H1 (cell line): ENCODE data around the gene F7. TPM values are rescaled to one million over a fixed set of nuclear protein-coding genes. Genes with fewer than 3 reads are reported as not detected.
A peak's percentile ranks its signal among the peaks of the same experiment; 100 is the strongest.

Source experiments
- CTCF ChIA-PET: fragments of 300-600 bp; sonication (Branson Sonifier 250); formaldehyde crosslinking; loops from one replicate; lab custom pipeline; 2021; ENCODE audit not compliant: partially characterized antibody; lab: Charles Lee
- POLR2A ChIA-PET: fragments of 300-600 bp; sonication (Branson Sonifier 250); formaldehyde crosslinking; loops from one replicate; lab custom pipeline; 2021; ENCODE audit warnings: inconsistent platforms; ENCODE audit not compliant: partially characterized antibody; lab: Charles Lee
- DNase-seq, 2 experiments: peaks; one replicate each; pipeline versions ENCODE4 v3.0.0 to v3.0.0-alpha.2; 2010 to 2022; ENCODE audit warnings: low spot score in 2 of 2, low read depth in 1 of 2, mixed read lengths in 1 of 2
- FAIRE-seq: peaks from 2 replicates; lab custom pipeline; 2011; peaks lifted over from hg19 to GRCh38; lab: Jason Lieb, UNC
- H2AFZ ChIP-seq: 2 replicates; pipeline ENCODE4 v1.8.1; 2012; ENCODE audit warnings: low read length, inconsistent platforms
- H2AK5ac ChIP-seq: 2 replicates; pipeline ENCODE4 v1.6.1; 2013; ENCODE audit warnings: low read depth, low read length
- H2BK120ac ChIP-seq: replicated peaks from 2 replicates; pipeline ENCODE3; 2013; ENCODE audit warnings: low read depth, low read length, inconsistent platforms
- H2BK12ac ChIP-seq: 2 replicates; pipeline ENCODE4 v1.6.1; 2013; ENCODE audit warnings: low read depth, low read length
- H2BK15ac ChIP-seq: 2 replicates; pipeline ENCODE4 v1.6.1; 2013; ENCODE audit warnings: low read length
- H2BK20ac ChIP-seq: 2 replicates; pipeline ENCODE4 v1.6.1; 2013; ENCODE audit warnings: low read length
- H2BK5ac ChIP-seq: 2 replicates; pipeline ENCODE4 v1.6.1; 2013; ENCODE audit warnings: low read depth, low read length
- H3K14ac ChIP-seq: 2 replicates; pipeline ENCODE4 v1.6.1; 2013; ENCODE audit warnings: inconsistent platforms; ENCODE audit not compliant: insufficient read length
- H3K18ac ChIP-seq: 2 replicates; pipeline ENCODE4 v1.6.1; 2013; ENCODE audit warnings: low read length; ENCODE audit errors: extremely low read depth
- H3K23ac ChIP-seq: 2 replicates; pipeline ENCODE4 v1.6.1; 2013; ENCODE audit warnings: inconsistent platforms; ENCODE audit not compliant: insufficient read length
- H3K23me2 ChIP-seq: 2 replicates; pipeline ENCODE4 v1.6.1; 2013; ENCODE audit warnings: low read depth, low read length
- H3K27ac ChIP-seq: 2 replicates; pipeline ENCODE4 v1.6.1; 2011; ENCODE audit warnings: low read depth, low read length, inconsistent platforms
- H3K27me3 ChIP-seq, 4 experiments: replicated peaks in 1 of 4; 1 replicate in 1 of 4; 2 replicates in 3 of 4; pipeline versions ENCODE4 v1.6.1 to v1.8.1; 2011 to 2013; ENCODE audit warnings: low read length in 3 of 4, mild to moderate bottlenecking in 3 of 4, inconsistent platforms in 2 of 4, mixed read lengths in 2 of 4, moderate library complexity in 1 of 4; ENCODE audit not compliant: control insufficient read depth in 3 of 4, insufficient read depth in 3 of 4; ENCODE audit errors: extremely low read depth in 1 of 4
- H3K36me3 ChIP-seq, 4 experiments: 2 replicates each; pipeline versions ENCODE4 v1.6.1 to v1.8.1; 2011 to 2013; ENCODE audit warnings: mild to moderate bottlenecking in 4 of 4, low read length in 3 of 4, moderate library complexity in 2 of 4, control low read depth in 1 of 4, inconsistent platforms in 1 of 4; ENCODE audit not compliant: insufficient read depth in 4 of 4, control insufficient read depth in 2 of 4
- H3K4ac ChIP-seq: replicated peaks from 2 replicates; pipeline ENCODE3; 2013; ENCODE audit warnings: low read length, low read depth, mixed read lengths, inconsistent platforms; ENCODE audit not compliant: insufficient read length
- H3K4me1 ChIP-seq, 4 experiments: replicated peaks in 1 of 4; 1 replicate in 1 of 4; 2 replicates in 3 of 4; pipeline versions ENCODE4 v1.6.1 to v1.8.1; 2011 to 2013; ENCODE audit warnings: low read length in 3 of 4, inconsistent platforms in 2 of 4, mixed read lengths in 1 of 4; ENCODE audit not compliant: insufficient read depth in 4 of 4, control insufficient read depth in 3 of 4
- H3K4me2 ChIP-seq, 2 experiments: 2 replicates each; pipeline versions ENCODE4 v1.6.1 to v1.8.1; 2011 to 2013; ENCODE audit warnings: low read depth in 2 of 2, low read length in 2 of 2, control low read depth in 1 of 2, inconsistent platforms in 1 of 2, mild to moderate bottlenecking in 1 of 2; ENCODE audit not compliant: insufficient read depth in 1 of 2
- H3K4me3 ChIP-seq, 4 experiments: fragments of 200-600, 300-600 bp in 1 of 4; sonication (generic), shearing (Covaris generic), sonication (Bioruptor Twin) in 1 of 4; 2 replicates each; pipeline versions ENCODE4 v1.5.1 to v1.8.1; 2011 to 2016; ENCODE audit warnings: low read length in 4 of 4, low read depth in 3 of 4, control low read depth in 2 of 4, inconsistent platforms in 2 of 4, mild to moderate bottlenecking in 2 of 4, mixed read lengths in 1 of 4, moderate library complexity in 1 of 4; ENCODE audit not compliant: insufficient read depth in 2 of 4; ENCODE audit errors: extremely low read depth in 1 of 4
- H3K56ac ChIP-seq: replicated peaks from 2 replicates; pipeline ENCODE3; 2013; ENCODE audit warnings: low read depth, mild to moderate bottlenecking, mixed read lengths, low read length, inconsistent platforms; ENCODE audit not compliant: insufficient read length
- H3K79me1 ChIP-seq: 2 replicates; pipeline ENCODE4 v1.6.1; 2013; ENCODE audit warnings: low read depth, low read length, control low read depth
- H3K79me2 ChIP-seq, 2 experiments: 2 replicates each; pipeline versions ENCODE4 v1.6.1 to v1.8.1; 2012 to 2013; ENCODE audit warnings: low read length in 2 of 2, mild to moderate bottlenecking in 2 of 2, inconsistent platforms in 1 of 2; ENCODE audit not compliant: insufficient read depth in 2 of 2, control insufficient read depth in 1 of 2
- H3K9ac ChIP-seq, 4 experiments: replicated peaks in 1 of 4; 1 replicate in 1 of 4; 2 replicates in 3 of 4; pipeline versions ENCODE4 v1.6.1 to v1.8.1; 2011 to 2013; ENCODE audit warnings: low read depth in 3 of 4, low read length in 3 of 4, control low read depth in 2 of 4, mild to moderate bottlenecking in 2 of 4, moderate library complexity in 2 of 4, inconsistent platforms in 1 of 4; ENCODE audit errors: extremely low read depth in 1 of 4
- H3K9me3 ChIP-seq, 2 experiments: 2 replicates each; pipeline versions ENCODE4 v1.6.1 to v1.8.1; 2012 to 2013; ENCODE audit warnings: mild to moderate bottlenecking in 2 of 2, moderate library complexity in 2 of 2, control low read depth in 1 of 2, inconsistent platforms in 1 of 2, low read depth in 1 of 2, low read length in 1 of 2, mixed read lengths in 1 of 2; ENCODE audit not compliant: insufficient read depth in 2 of 2
- H4K20me1 ChIP-seq, 2 experiments: replicated peaks in 1 of 2; 2 replicates each; pipeline versions ENCODE3 to v1.8.1; 2011 to 2013; ENCODE audit warnings: inconsistent platforms in 2 of 2, low read length in 2 of 2, mild to moderate bottlenecking in 1 of 2; ENCODE audit not compliant: insufficient read depth in 2 of 2, control insufficient read depth in 1 of 2
- H4K5ac ChIP-seq: 2 replicates; pipeline ENCODE4 v1.6.1; 2013; ENCODE audit warnings: low read length, low read depth, mixed read lengths, inconsistent platforms; ENCODE audit not compliant: insufficient read length
- H4K8ac ChIP-seq: 2 replicates; pipeline ENCODE4 v1.8.0; 2013; ENCODE audit warnings: mild to moderate bottlenecking, moderate library complexity, low read length, inconsistent platforms; ENCODE audit not compliant: insufficient read depth; ENCODE audit errors: extremely low read depth
- H4K91ac ChIP-seq: replicated peaks from 2 replicates; pipeline ENCODE3; 2013; ENCODE audit warnings: low read length, mixed read lengths, inconsistent platforms; ENCODE audit not compliant: insufficient read length
- BCL11A ChIP-seq, 2 experiments: IDR thresholded peaks; one replicate each; pipeline ENCODE4 v1.6.1; 2011; ENCODE audit warnings: low read depth in 2 of 2, low read length in 2 of 2, mild to moderate bottlenecking in 2 of 2
- CEBPB ChIP-seq: IDR thresholded peaks from 2 replicates; pipeline ENCODE4 v1.6.1; 2012; ENCODE audit warnings: low read depth, low read length
- HDAC2 ChIP-seq, 2 experiments: fragments of 300-600 bp in 1 of 2; sonication (generic) in 1 of 2; IDR thresholded peaks; 2 replicates each; pipeline ENCODE4 v1.6.1; 2011 to 2012; ENCODE audit warnings: low read depth in 2 of 2, low read length in 2 of 2, mild to moderate bottlenecking in 2 of 2, moderate library complexity in 2 of 2, borderline replicate concordance in 1 of 2, inconsistent platforms in 1 of 2
- JUND ChIP-seq: IDR thresholded peaks from 2 replicates; pipeline ENCODE4 v1.6.1; 2011; ENCODE audit warnings: mild to moderate bottlenecking, improper control_type of control experiment, low read length
- MAFK ChIP-seq: IDR thresholded peaks from 2 replicates; pipeline ENCODE4 v1.6.1; 2012; ENCODE audit warnings: low read depth, mild to moderate bottlenecking, improper control_type of control experiment, low read length
- NRF1 ChIP-seq: IDR thresholded peaks from 2 replicates; pipeline ENCODE4 v1.6.1; 2011; ENCODE audit warnings: mild to moderate bottlenecking, low read depth, low read length, improper control_type of control experiment
- RBBP5 ChIP-seq: IDR thresholded peaks from 2 replicates; pipeline ENCODE4 v1.7.1; 2012; ENCODE audit warnings: low read depth, mild to moderate bottlenecking, inconsistent platforms, low read length, moderate library complexity, borderline replicate concordance
- RXRA ChIP-seq: IDR thresholded peaks from 2 replicates; pipeline ENCODE4 v1.6.1; 2011; ENCODE audit warnings: low read depth, mild to moderate bottlenecking, low read length, moderate library complexity; ENCODE audit not compliant: insufficient read depth
- SIRT6 ChIP-seq: IDR thresholded peaks from one replicate; pipeline ENCODE4 v1.7.1; 2012; ENCODE audit warnings: low read length, inconsistent platforms
- SIX5 ChIP-seq: IDR thresholded peaks from 2 replicates; pipeline ENCODE4 v1.6.1; 2011; ENCODE audit warnings: mild to moderate bottlenecking, low read depth, low read length
- SP4 ChIP-seq: IDR thresholded peaks from 2 replicates; pipeline ENCODE4 v1.6.1; 2012; ENCODE audit warnings: low read length, inconsistent platforms
- SRF ChIP-seq: IDR thresholded peaks from 2 replicates; pipeline ENCODE4 v1.6.1; 2011; ENCODE audit warnings: mild to moderate bottlenecking, low read depth, low read length, moderate library complexity
- TAF7 ChIP-seq: optimal IDR thresholded peaks from 2 replicates; pipeline ENCODE3; 2011; ENCODE audit warnings: low read depth, mild to moderate bottlenecking, inconsistent platforms, low read length, moderate library complexity, borderline replicate concordance
- WGBS, 2 experiments: shearing (Covaris generic) in 1 of 2; methylation state at CpG; one replicate each; pipeline versions ENCODE4 v1.1.6 to v1.1.7; 2013 to 2015; ENCODE audit warnings: low lambda C conversion rate in 2 of 2, mixed read lengths in 2 of 2, inconsistent platforms in 1 of 2, low coverage in 1 of 2, missing lambda C conversion rate in 1 of 2; ENCODE audit not compliant: insufficient replicate concordance in 2 of 2, insufficient coverage in 1 of 2, insufficient read length in 1 of 2; ENCODE audit errors: extremely low coverage in 1 of 2, missing lambda C conversion rate in 1 of 2; 5-methylcytosine and 5-hydroxymethylcytosine counted together
- polyA plus RNA-seq, 7 experiments: library from polyadenylated mRNA; depleted of rRNA in 3 of 7; stranded (reverse) in 5 of 7; unstranded in 2 of 7; fragments of >200 nt in 5 of 7; fragments of 200-250 nt in 2 of 7; gene quantifications; 1 replicate in 5 of 7; 2 replicates in 1 of 7; 4 replicates in 1 of 7; pipeline versions ENCODE4 v1.2.1 to v1.2.3, GENCODE V29; 2011 to 2013; ENCODE audit warnings: missing spikeins in 2 of 7, mixed read lengths in 2 of 7
- total RNA-seq: library from RNA; stranded (reverse); fragmentation: NEBNext Ultra II Directional; extraction: Animal tissue kit (Norgen Biotek cat#: 25700); gene quantifications from 2 replicates; pipeline ENCODE4 v1.2.1, GENCODE V29; 2021
- TF ChIP-seq, protein P1 (sequence below): IDR thresholded peaks from 2 replicates; pipeline ENCODE4 v1.6.1; 2011; ENCODE audit warnings: low read length, improper control_type of control experiment

F7 gene
- total and polyA plus RNA-seq, 2 of the 8 experiments (the other 6 are each of a cell fraction or from before 2014, with no cell fraction given) = 0.43 to 0.98 TPM

DNA sequence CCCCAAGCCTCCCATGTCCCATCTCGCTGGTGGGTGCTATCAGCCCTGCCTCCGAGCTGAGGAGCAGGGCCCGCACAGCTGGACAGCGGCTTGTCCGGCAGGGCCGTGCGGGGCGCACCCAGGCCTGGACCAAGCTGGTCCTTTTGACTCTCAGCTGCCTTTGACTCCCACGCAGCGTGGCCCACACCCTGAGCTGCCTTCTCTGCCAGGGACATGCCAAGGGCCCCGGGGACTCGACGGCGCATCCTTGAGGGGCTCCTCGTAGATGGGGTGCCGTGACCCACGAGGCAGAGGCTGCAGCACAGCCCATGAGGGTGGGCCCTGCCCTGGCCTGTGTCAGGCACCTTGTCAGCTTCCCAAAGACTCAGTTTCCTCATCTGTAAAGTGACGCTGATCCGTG, 38.8 kb upstream of the F7 start:
- H2BK12ac ChIP-seq = no peak overlapping the region
- 94% methylated on average over 19 of the region's 19 CpGs; no CpG with 5 or more reads in 1 of the 2 experiments for WGBS, 2 experiments
- POLR2A ChIA-PET = no interaction called here
- peaks cover 0 to 1% of the 10 kb centered on the region in 2 experiments for H4K20me1 ChIP-seq
- H2BK120ac ChIP-seq = no peak overlapping the region
- no peak overlapping the region for H4K91ac ChIP-seq
- no peak overlapping the region for H3K27ac ChIP-seq
- H3K18ac ChIP-seq = no peak overlapping the region
- no peak overlapping the region for H3K9ac ChIP-seq
- DNase-seq (no peak), FAIRE-seq (no peak)
- no peak overlapping the region for H3K14ac ChIP-seq
- no peak overlapping the region for H3K23ac ChIP-seq
- no peaks in the 10 kb centered on the region for H3K27me3 ChIP-seq
- H3K4me3 ChIP-seq = no peak overlapping the region
- H2BK20ac ChIP-seq = no peak overlapping the region
- H2BK15ac ChIP-seq = no peak overlapping the region
- 0 out of 2 replicates have a peak, but pooled peaks cover 1% of the 10 kb centered on the region for H3K23me2 ChIP-seq
- no peaks in the 10 kb centered on the region for H3K79me2 ChIP-seq
- no peak overlapping the region for H2BK5ac ChIP-seq
- no peaks in the 10 kb centered on the region for H3K79me1 ChIP-seq
- H3K4ac ChIP-seq = no peak overlapping the region
- peaks cover 0 to 6% (median 0%) of the 10 kb centered on the region in 4 experiments; a peak in 2 of 7 replicates for H3K4me1 ChIP-seq
- no peak overlapping the region for H3K56ac ChIP-seq
- no peaks in the 10 kb centered on the region for H3K9me3 ChIP-seq
- no peak overlapping the region for H4K5ac ChIP-seq
- H2AK5ac ChIP-seq = no peak overlapping the region
- no peak overlapping the region for H2AFZ ChIP-seq
- no peaks in the 10 kb centered on the region for H3K36me3 ChIP-seq
- CTCF ChIA-PET = interaction anchor here (1.1 to 2.8 kb wide), 4 partner anchors 17 to 38 kb away, joined by 4 to 19 read pairs (median 4); no protein-coding TSS in a partner anchor
- no peak overlapping the region for H3K4me2 ChIP-seq
- H4K8ac ChIP-seq = peak overlapping the region; percentile 85; the same call in 1 of the 2 replicates
- TF ChIP-seq SIRT6 (no peak), MAFK (no peak), NRF1 (no peak), SIX5 (no peak), BCL11A (IDR thresholded peaks at IDR 0.05; ENCODE audit: low read depth in 2 of 2, low read length in 2 of 2) (no peak), RBBP5 (no peak), HDAC2 (IDR thresholded peaks at IDR 0.05; ENCODE audit: borderline replicate concordance in 1 of 2, low read depth in 2 of 2, low read length in 2 of 2) (no peak), TAF7 (no peak), JUND (no peak), RXRA (no peak), CEBPB (no peak), SP4 (no peak), SRF (no peak)
- TF ChIP-seq, protein P1, sequence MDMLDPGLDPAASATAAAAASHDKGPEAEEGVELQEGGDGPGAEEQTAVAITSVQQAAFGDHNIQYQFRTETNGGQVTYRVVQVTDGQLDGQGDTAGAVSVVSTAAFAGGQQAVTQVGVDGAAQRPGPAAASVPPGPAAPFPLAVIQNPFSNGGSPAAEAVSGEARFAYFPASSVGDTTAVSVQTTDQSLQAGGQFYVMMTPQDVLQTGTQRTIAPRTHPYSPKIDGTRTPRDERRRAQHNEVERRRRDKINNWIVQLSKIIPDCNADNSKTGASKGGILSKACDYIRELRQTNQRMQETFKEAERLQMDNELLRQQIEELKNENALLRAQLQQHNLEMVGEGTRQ = no peak
